A549 (cell line): ENCODE measurements around the gene CNP. TPM values are rescaled to one million over a fixed set of nuclear protein-coding genes. Genes with fewer than 3 reads are reported as not detected.

ENCODE experiments used
- ATAC-seq, 2 experiments: fragments of 200-7000 bp in 1 of 2; fragments of >200 bp in 1 of 2; cut with Nextera tagmentation in 1 of 2; cut with Tn5 transposase in 1 of 2; 3 replicates each; pipeline versions ENCODE4 v1.8.0 to v1.9.1; 2018 to 2020; ENCODE audit warnings: mild to moderate bottlenecking in 1 of 2, moderate library complexity in 1 of 2
- CTCF ChIA-PET: fragments of 300-600 bp; sonication (Branson Sonifier 250); formaldehyde crosslinking; extraction: SDS; loops from one replicate; lab custom pipeline; 2021; ENCODE audit warnings: antibody characterized with exemption, inconsistent platforms; lab: Yijun Ruan, JAX
- POLR2A ChIA-PET: fragments of 350-600 bp; formaldehyde crosslinking; extraction: SDS; loops from one replicate; lab custom pipeline; 2021; ENCODE audit warnings: antibody characterized with exemption, inconsistent platforms; lab: Yijun Ruan, JAX
- DNase-seq, 2 experiments: peaks; one replicate each; pipeline versions ENCODE4 v3.0.0 to v3.0.0-alpha.2; 2011 to 2016; ENCODE audit warnings: low read depth in 1 of 2, low spot score in 1 of 2
- FAIRE-seq: peaks from 2 replicates; lab custom pipeline; 2011; peaks lifted over from hg19 to GRCh38; lab: Jason Lieb, UNC
- H3K27ac ChIP-seq, 2 experiments: fragments of >200 bp; sonication (Bioruptor Twin); formaldehyde crosslinking; 3 replicates each; pipeline ENCODE4 v1.5.1; 2016 to 2017
- H3K4me1 ChIP-seq: fragments of >200 bp; sonication (Bioruptor Twin); formaldehyde crosslinking; 3 replicates; pipeline ENCODE4 v1.6.1; 2016
- H3K4me2 ChIP-seq: fragments of >200 bp; sonication (Bioruptor Twin); formaldehyde crosslinking; 3 replicates; pipeline ENCODE4 v1.6.1; 2016
- H3K4me3 ChIP-seq: fragments of >200 bp; sonication (Bioruptor Twin); formaldehyde crosslinking; 3 replicates; pipeline ENCODE4 v1.5.1; 2016
- H3K9me3 ChIP-seq: fragments of >200 bp; sonication (Bioruptor Twin); formaldehyde crosslinking; 3 replicates; pipeline ENCODE4 v1.6.1; 2016
- CBX8 ChIP-seq: fragments of 200-600 bp; sonication (generic); IDR thresholded peaks from 2 replicates; pipeline ENCODE4 v1.6.1; 2016
- CHD4 ChIP-seq: fragments of 200-600 bp; sonication (generic); IDR thresholded peaks from 2 replicates; pipeline ENCODE4 v1.6.1; 2016; ENCODE audit warnings: antibody characterized with exemption, mild to moderate bottlenecking, borderline replicate concordance
- EP300 ChIP-seq, 2 experiments: fragments of >200 bp; sonication (Bioruptor Twin); formaldehyde crosslinking; IDR thresholded peaks; 2 replicates in 1 of 2; 3 replicates in 1 of 2; pipeline ENCODE4 v1.6.1; 2016 to 2017
- FOSB ChIP-seq: fragments of 250-450 bp; sonication (Bioruptor Pico); IDR thresholded peaks from 2 replicates; pipeline ENCODE4 v1.5.0; 2020; ENCODE audit warnings: mild to moderate bottlenecking, moderate library complexity
- FOXS1 ChIP-seq: fragments of 250-450 bp; sonication (Bioruptor Pico); IDR thresholded peaks from 2 replicates; pipeline ENCODE4 v1.5.0; 2020; ENCODE audit warnings: mild to moderate bottlenecking, moderate library complexity
- GATA3 ChIP-seq: IDR thresholded peaks from 2 replicates; pipeline ENCODE4 v1.6.1; 2012; ENCODE audit warnings: borderline replicate concordance
- HEYL ChIP-seq: fragments of 250-450 bp; sonication (Bioruptor Pico); IDR thresholded peaks from 2 replicates; pipeline ENCODE4 v1.8.0; 2021; ENCODE audit warnings: mild to moderate bottlenecking, moderate library complexity
- HOXB5 ChIP-seq: fragments of 250-450 bp; sonication (Bioruptor Pico); IDR thresholded peaks from 2 replicates; pipeline ENCODE4 v1.5.0; 2020; ENCODE audit warnings: mild to moderate bottlenecking, moderate library complexity
- JUNB ChIP-seq: fragments of >200 bp; sonication (Bioruptor Twin); formaldehyde crosslinking; IDR thresholded peaks from 2 replicates; pipeline ENCODE4 v1.6.1; 2016
- KDM5A ChIP-seq: fragments of 200-600 bp; sonication (generic); IDR thresholded peaks from 2 replicates; pipeline ENCODE4 v1.6.1; 2016; ENCODE audit warnings: antibody characterized with exemption, mild to moderate bottlenecking
- NPAS2 ChIP-seq: fragments of 250-450 bp; sonication (Bioruptor Pico); IDR thresholded peaks from 2 replicates; pipeline ENCODE4 v1.8.0; 2022; ENCODE audit warnings: mild to moderate bottlenecking, moderate library complexity, borderline replicate concordance
- PHF8 ChIP-seq: fragments of 200-600 bp; sonication (generic); IDR thresholded peaks from 2 replicates; pipeline ENCODE4 v1.6.1; 2016; ENCODE audit warnings: low read depth, mild to moderate bottlenecking, antibody characterized with exemption, moderate library complexity, borderline replicate concordance
- POLR2AphosphoS2 ChIP-seq: conservative IDR thresholded peaks from 2 replicates; pipeline ENCODE4 v1.6.1; 2012; ENCODE audit warnings: low read length, improper control_type of control experiment, inconsistent platforms
- RAD21 ChIP-seq, 2 experiments: fragments of >200 bp in 1 of 2; sonication (Bioruptor Twin) in 1 of 2; formaldehyde crosslinking in 1 of 2; IDR thresholded peaks in 1 of 2; conservative IDR thresholded peaks in 1 of 2; 2 replicates in 1 of 2; 3 replicates in 1 of 2; pipeline ENCODE4 v1.6.1; 2012 to 2018; ENCODE audit warnings: inconsistent platforms in 1 of 2
- RARB ChIP-seq: fragments of 250-450 bp; sonication (Bioruptor Pico); IDR thresholded peaks from 2 replicates; pipeline ENCODE4 v1.8.0; 2021; ENCODE audit warnings: mild to moderate bottlenecking, moderate library complexity
- RCOR1 ChIP-seq: fragments of 150-350 bp; IDR thresholded peaks from 2 replicates; pipeline ENCODE4 v1.6.1; 2014; ENCODE audit warnings: antibody characterized with exemption, low read length, low read depth
- RFX5 ChIP-seq: fragments of 450-650 bp; IDR thresholded peaks from 2 replicates; pipeline ENCODE4 v1.7.1; 2014; ENCODE audit warnings: antibody characterized with exemption, mild to moderate bottlenecking, moderate library complexity
- SMC3 ChIP-seq: fragments of >200 bp; sonication (Bioruptor Twin); formaldehyde crosslinking; IDR thresholded peaks from 3 replicates; pipeline ENCODE4 v1.6.1; 2018; ENCODE audit warnings: inconsistent platforms
- TP53 ChIP-seq: fragments of 250-450 bp; sonication (Bioruptor Pico); IDR thresholded peaks from 2 replicates; pipeline ENCODE4 v1.5.0; 2021; ENCODE audit warnings: mild to moderate bottlenecking, moderate library complexity
- ZNF302 ChIP-seq: fragments of 250-450 bp; sonication (Bioruptor Pico); IDR thresholded peaks from 2 replicates; pipeline ENCODE4 v1.9.0; 2021; ENCODE audit warnings: inconsistent platforms, mild to moderate bottlenecking, moderate library complexity
- ZSCAN20 ChIP-seq: fragments of 250-450 bp; sonication (Bioruptor Pico); IDR thresholded peaks from 2 replicates; pipeline ENCODE4 v1.8.0; 2022; ENCODE audit warnings: mild to moderate bottlenecking, moderate library complexity
- WGBS: methylation state at CpG from one replicate; pipeline ENCODE4 v1.1.6; 2017; ENCODE audit errors: missing lambda C conversion rate; 5-methylcytosine and 5-hydroxymethylcytosine counted together
- polyA plus RNA-seq, 4 experiments: library from polyadenylated mRNA; depleted of rRNA in 3 of 4; stranded (reverse); fragments of >200 nt; fragmentation: RNase III in 1 of 4; extraction: RNeasy Plus Mini Kit Qiagen cat#74134 plus additional on column Dnase treatment in 1 of 4; gene quantifications; 2 replicates in 3 of 4; 3 replicates in 1 of 4; pipeline ENCODE4 v1.2.3, GENCODE V29; 2011 to 2017
- TF ChIP-seq, protein P1 (sequence below): IDR thresholded peaks from 2 replicates; pipeline ENCODE4 v1.6.1; 2012; ENCODE audit warnings: low read depth, borderline replicate concordance
- TF ChIP-seq, protein P2 (sequence below): IDR thresholded peaks from 2 replicates; pipeline ENCODE4 v1.6.1; 2012
- TF ChIP-seq, protein P3 (sequence below): fragments of 250-450 bp; sonication (Bioruptor Pico); IDR thresholded peaks from 2 replicates; pipeline ENCODE4 v1.5.0; 2020; ENCODE audit warnings: low read depth, mild to moderate bottlenecking, moderate library complexity
- TF ChIP-seq, protein P4 (sequence below): fragments of >200 bp; sonication (Bioruptor Twin); formaldehyde crosslinking; IDR thresholded peaks from 3 replicates; pipeline ENCODE4 v1.5.1; 2016
- TF ChIP-seq, protein P5 (sequence below): fragments of 200-600 bp; sonication (generic); IDR thresholded peaks from 2 replicates; pipeline ENCODE4 v1.6.1; 2016; ENCODE audit warnings: antibody characterized with exemption, mild to moderate bottlenecking, moderate library complexity
- TF ChIP-seq, protein P6 (sequence below): fragments of >200 bp; sonication (Bioruptor Twin); formaldehyde crosslinking; IDR thresholded peaks from 2 replicates; pipeline ENCODE4 v1.6.1; 2016
- TF ChIP-seq, protein P7 (sequence below): fragments of 150-350 bp; IDR thresholded peaks from 2 replicates; pipeline ENCODE4 v1.6.1; 2014; ENCODE audit warnings: low read depth, mild to moderate bottlenecking, low read length

CNP gene
- polyA plus RNA-seq, 2 of the 4 experiments (the other 2 are of a cell fraction) = 38.6 to 113 TPM

DNA sequence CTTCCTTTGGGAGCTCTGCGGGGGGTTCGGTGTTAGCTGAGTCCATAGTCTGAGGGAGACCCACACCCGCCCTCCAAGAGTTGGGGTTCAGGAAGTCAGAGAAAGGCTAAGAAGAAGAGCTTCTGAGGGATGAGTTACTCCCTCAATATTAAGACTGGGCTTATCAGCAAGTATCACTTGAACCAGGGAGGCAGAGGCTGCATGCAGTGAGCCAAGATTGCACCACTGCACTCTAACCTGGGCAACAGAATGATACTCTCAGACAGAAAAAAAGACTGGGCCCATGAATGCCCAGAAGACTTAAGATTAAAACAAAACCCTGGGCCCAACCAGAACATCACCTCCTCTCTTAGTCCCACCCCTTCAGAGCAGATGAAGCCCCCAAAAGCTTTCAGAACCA, 59.3 kb downstream of the CNP start:
- FAIRE-seq (no peak), DNase-seq (no peak), ATAC-seq (no peak)
- peaks cover 29% of the 10 kb centered on the region for H3K4me1 ChIP-seq
- 93% methylated on average over 3 of the region's 3 CpGs for WGBS
- no peaks in the 10 kb centered on the region for H3K9me3 ChIP-seq
- H3K4me3 ChIP-seq = no peak overlapping the region
- H3K4me2 ChIP-seq = no peak overlapping the region
- CTCF ChIA-PET = interaction anchor here (0.6 to 19.4 kb wide), 21 partner anchors 9 to 366 kb away, joined by 3 to 658 read pairs (median 7); partner anchors contain the start of genes C17orf113, CNP, DHX58 and DNAJC7
- POLR2A ChIA-PET = interaction anchor here (1.0 kb wide), 1 partner anchor 24 kb away, joined by 4 read pairs; no protein-coding TSS in a partner anchor
- TF ChIP-seq, protein P1, sequence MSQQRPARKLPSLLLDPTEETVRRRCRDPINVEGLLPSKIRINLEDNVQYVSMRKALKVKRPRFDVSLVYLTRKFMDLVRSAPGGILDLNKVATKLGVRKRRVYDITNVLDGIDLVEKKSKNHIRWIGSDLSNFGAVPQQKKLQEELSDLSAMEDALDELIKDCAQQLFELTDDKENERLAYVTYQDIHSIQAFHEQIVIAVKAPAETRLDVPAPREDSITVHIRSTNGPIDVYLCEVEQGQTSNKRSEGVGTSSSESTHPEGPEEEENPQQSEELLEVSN = no peak
- TF ChIP-seq EP300 (IDR thresholded peaks at IDR 0.05) (no peak), CHD4 (no peak), RAD21 (conservative IDR thresholded peaks at IDR 0.05 in 1 of 2, IDR thresholded peaks at IDR 0.05 in 1 of 2) (no peak), ZSCAN20 (CRISPR knock-in tag) (no peak), NPAS2 (no peak), ZNF302 (CRISPR knock-in tag) (no peak), TP53 (CRISPR knock-in tag) (no peak), JUNB (no peak), RARB (no peak), FOXS1 (CRISPR knock-in tag) (no peak), KDM5A (no peak), POLR2AphosphoS2 (no peak), RFX5 (no peak), HEYL (CRISPR knock-in tag) (no peak)
- TF ChIP-seq, protein P2, sequence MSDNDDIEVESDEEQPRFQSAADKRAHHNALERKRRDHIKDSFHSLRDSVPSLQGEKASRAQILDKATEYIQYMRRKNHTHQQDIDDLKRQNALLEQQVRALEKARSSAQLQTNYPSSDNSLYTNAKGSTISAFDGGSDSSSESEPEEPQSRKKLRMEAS = no peak
- TF ChIP-seq, all 56 proteins: peak for 0
- H3K27ac ChIP-seq = no peak overlapping the region

DNA sequence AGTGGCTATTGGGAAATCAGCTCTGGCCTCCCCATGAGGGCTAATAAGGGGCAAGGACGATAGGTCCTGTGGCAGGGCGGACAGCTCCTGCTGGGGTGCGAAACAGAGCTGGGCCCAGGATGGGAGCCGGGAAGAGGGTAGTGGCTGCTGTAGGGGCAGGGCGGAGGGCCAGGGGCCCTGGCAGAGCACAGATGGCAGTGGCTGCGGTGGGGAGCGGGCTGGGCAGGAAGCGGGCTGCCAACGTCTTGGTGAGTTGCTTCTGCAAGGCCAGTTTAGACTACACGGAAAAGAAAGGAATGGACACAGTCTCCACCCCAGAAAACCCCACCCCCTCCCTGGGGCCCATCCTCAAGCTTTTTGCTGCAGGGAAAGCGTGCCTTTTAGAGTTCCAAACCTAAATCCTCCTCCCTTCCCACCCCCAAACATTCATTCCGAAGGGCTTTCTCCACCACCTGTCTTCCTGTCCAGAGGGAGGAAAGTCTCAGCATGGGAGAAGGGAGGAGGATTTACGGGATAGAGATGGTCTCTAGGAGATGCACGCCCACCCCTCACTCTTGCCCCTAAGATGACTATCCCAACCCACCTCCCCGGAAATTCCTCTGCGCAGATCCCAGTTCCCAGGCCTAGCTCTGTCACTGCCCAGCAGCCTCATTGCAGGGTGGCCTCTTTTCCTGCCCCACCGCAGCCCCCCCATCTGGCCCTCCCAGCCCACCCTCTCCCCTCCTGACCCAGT, 60.4 kb downstream of the CNP start:
- H3K4me2 ChIP-seq = no peak overlapping the region
- H3K4me3 ChIP-seq = no peak overlapping the region
- no peak for DNase-seq
- H3K27ac ChIP-seq = no peak overlapping the region
- H3K9me3 ChIP-seq = no peaks in the 10 kb centered on the region
- FAIRE-seq = no peak
- 85% methylated on average over 16 of the region's 17 CpGs for WGBS
- ATAC-seq = no peak
- CTCF ChIA-PET = interaction anchor here (0.6 to 19.4 kb wide), 13 partner anchors 10 to 447 kb away, joined by 3 to 658 read pairs (median 14); partner anchors contain the start of genes C17orf113, CNP, DHX58 and DNAJC7
- POLR2A ChIA-PET = interaction anchor here (0.6 to 1.1 kb wide), 3 partner anchors 9 to 291 kb away, joined by 3 to 5 read pairs (median 4); no protein-coding TSS in a partner anchor
- peaks cover 22% of the 10 kb centered on the region for H3K4me1 ChIP-seq
- TF ChIP-seq GATA3 = no peak
- TF ChIP-seq, protein P3, sequence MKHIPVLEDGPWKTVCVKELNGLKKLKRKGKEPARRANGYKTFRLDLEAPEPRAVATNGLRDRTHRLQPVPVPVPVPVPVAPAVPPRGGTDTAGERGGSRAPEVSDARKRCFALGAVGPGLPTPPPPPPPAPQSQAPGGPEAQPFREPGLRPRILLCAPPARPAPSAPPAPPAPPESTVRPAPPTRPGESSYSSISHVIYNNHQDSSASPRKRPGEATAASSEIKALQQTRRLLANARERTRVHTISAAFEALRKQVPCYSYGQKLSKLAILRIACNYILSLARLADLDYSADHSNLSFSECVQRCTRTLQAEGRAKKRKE (CRISPR knock-in tag) = no peak
- TF ChIP-seq, protein P4, sequence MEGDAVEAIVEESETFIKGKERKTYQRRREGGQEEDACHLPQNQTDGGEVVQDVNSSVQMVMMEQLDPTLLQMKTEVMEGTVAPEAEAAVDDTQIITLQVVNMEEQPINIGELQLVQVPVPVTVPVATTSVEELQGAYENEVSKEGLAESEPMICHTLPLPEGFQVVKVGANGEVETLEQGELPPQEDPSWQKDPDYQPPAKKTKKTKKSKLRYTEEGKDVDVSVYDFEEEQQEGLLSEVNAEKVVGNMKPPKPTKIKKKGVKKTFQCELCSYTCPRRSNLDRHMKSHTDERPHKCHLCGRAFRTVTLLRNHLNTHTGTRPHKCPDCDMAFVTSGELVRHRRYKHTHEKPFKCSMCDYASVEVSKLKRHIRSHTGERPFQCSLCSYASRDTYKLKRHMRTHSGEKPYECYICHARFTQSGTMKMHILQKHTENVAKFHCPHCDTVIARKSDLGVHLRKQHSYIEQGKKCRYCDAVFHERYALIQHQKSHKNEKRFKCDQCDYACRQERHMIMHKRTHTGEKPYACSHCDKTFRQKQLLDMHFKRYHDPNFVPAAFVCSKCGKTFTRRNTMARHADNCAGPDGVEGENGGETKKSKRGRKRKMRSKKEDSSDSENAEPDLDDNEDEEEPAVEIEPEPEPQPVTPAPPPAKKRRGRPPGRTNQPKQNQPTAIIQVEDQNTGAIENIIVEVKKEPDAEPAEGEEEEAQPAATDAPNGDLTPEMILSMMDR = no peak
- no peak for TF ChIP-seq PHF8
- no peak for TF ChIP-seq FOSB
- no peak for TF ChIP-seq HOXB5 (CRISPR knock-in tag)
- no peak for TF ChIP-seq SMC3
- TF ChIP-seq, protein P5, sequence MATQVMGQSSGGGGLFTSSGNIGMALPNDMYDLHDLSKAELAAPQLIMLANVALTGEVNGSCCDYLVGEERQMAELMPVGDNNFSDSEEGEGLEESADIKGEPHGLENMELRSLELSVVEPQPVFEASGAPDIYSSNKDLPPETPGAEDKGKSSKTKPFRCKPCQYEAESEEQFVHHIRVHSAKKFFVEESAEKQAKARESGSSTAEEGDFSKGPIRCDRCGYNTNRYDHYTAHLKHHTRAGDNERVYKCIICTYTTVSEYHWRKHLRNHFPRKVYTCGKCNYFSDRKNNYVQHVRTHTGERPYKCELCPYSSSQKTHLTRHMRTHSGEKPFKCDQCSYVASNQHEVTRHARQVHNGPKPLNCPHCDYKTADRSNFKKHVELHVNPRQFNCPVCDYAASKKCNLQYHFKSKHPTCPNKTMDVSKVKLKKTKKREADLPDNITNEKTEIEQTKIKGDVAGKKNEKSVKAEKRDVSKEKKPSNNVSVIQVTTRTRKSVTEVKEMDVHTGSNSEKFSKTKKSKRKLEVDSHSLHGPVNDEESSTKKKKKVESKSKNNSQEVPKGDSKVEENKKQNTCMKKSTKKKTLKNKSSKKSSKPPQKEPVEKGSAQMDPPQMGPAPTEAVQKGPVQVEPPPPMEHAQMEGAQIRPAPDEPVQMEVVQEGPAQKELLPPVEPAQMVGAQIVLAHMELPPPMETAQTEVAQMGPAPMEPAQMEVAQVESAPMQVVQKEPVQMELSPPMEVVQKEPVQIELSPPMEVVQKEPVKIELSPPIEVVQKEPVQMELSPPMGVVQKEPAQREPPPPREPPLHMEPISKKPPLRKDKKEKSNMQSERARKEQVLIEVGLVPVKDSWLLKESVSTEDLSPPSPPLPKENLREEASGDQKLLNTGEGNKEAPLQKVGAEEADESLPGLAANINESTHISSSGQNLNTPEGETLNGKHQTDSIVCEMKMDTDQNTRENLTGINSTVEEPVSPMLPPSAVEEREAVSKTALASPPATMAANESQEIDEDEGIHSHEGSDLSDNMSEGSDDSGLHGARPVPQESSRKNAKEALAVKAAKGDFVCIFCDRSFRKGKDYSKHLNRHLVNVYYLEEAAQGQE = no peak
- TF ChIP-seq, protein P6, sequence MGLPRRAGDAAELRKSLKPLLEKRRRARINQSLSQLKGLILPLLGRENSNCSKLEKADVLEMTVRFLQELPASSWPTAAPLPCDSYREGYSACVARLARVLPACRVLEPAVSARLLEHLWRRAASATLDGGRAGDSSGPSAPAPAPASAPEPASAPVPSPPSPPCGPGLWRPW = no peak
- no peak for TF ChIP-seq CBX8
- TF ChIP-seq, protein P7, sequence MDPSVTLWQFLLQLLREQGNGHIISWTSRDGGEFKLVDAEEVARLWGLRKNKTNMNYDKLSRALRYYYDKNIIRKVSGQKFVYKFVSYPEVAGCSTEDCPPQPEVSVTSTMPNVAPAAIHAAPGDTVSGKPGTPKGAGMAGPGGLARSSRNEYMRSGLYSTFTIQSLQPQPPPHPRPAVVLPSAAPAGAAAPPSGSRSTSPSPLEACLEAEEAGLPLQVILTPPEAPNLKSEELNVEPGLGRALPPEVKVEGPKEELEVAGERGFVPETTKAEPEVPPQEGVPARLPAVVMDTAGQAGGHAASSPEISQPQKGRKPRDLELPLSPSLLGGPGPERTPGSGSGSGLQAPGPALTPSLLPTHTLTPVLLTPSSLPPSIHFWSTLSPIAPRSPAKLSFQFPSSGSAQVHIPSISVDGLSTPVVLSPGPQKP = no peak
- TF ChIP-seq RCOR1 = no peak
- TF ChIP-seq, protein P2 = no peak
